HEK293 (cell line): Measurements from ENCODE around the gene DAGLB.

Experiments used
- HOXA7 ChIP-seq: sonication (generic); formaldehyde crosslinking; IDR thresholded peaks from 2 replicates; pipeline ENCODE4 v1.8.1; 2022; ENCODE audit warnings: missing genetic modification reagents, borderline replicate concordance
- PATZ1 ChIP-seq: fragments of 450-650 bp; formaldehyde crosslinking; IDR thresholded peaks from 2 replicates; pipeline ENCODE4 v1.5.1; 2016; ENCODE audit warnings: missing biosample characterization, missing genetic modification characterization
- PRDM1 ChIP-seq: fragments of 450-650 bp; formaldehyde crosslinking; IDR thresholded peaks from 2 replicates; pipeline ENCODE4; 2016; ENCODE audit warnings: missing biosample characterization, missing genetic modification characterization
- REPIN1 ChIP-seq: fragments of 450-650 bp; formaldehyde crosslinking; IDR thresholded peaks from 2 replicates; pipeline ENCODE4 v1.5.1; 2017; ENCODE audit warnings: missing biosample characterization, missing genetic modification characterization, low read depth
- SCRT1 ChIP-seq: fragments of 450-650 bp; formaldehyde crosslinking; IDR thresholded peaks from 2 replicates; pipeline ENCODE4 v1.5.1; 2016; ENCODE audit warnings: missing biosample characterization, missing genetic modification characterization, borderline replicate concordance
- SETDB1 ChIP-seq: IDR thresholded peaks from one replicate; pipeline ENCODE4 v1.6.1; 2017; ENCODE audit warnings: mild to moderate bottlenecking, low read length, moderate library complexity, mixed read lengths; ENCODE audit not compliant: insufficient read length
- SP2 ChIP-seq: fragments of 450-650 bp; formaldehyde crosslinking; IDR thresholded peaks from 2 replicates; pipeline ENCODE4 v1.5.1; 2016; ENCODE audit warnings: missing biosample characterization, missing genetic modification characterization
- TRIM28 ChIP-seq: IDR thresholded peaks from 2 replicates; pipeline ENCODE4 v1.6.1; 2011; ENCODE audit warnings: low read length, control low read depth, borderline replicate concordance
- ZBTB21 ChIP-seq: fragments of 450-650 bp; formaldehyde crosslinking; IDR thresholded peaks from 2 replicates; pipeline ENCODE4 v1.5.1; 2017; ENCODE audit warnings: missing biosample characterization, missing genetic modification characterization
- ZNF121 ChIP-seq: fragments of 450-650 bp; formaldehyde crosslinking; IDR thresholded peaks from 2 replicates; pipeline ENCODE4 v1.5.1; 2016; ENCODE audit warnings: missing biosample characterization, missing genetic modification characterization
- ZNF174 ChIP-seq: fragments of 450-650 bp; formaldehyde crosslinking; IDR thresholded peaks from 2 replicates; pipeline ENCODE4 v1.5.0; 2017; ENCODE audit warnings: missing biosample characterization, mild to moderate bottlenecking, missing genetic modification characterization
- ZNF211 ChIP-seq: fragments of 450-650 bp; formaldehyde crosslinking; IDR thresholded peaks from 2 replicates; pipeline ENCODE4 v1.5.1; 2016; ENCODE audit warnings: low read depth, missing biosample characterization, missing genetic modification characterization
- ZNF311 ChIP-seq: fragments of 450-650 bp; formaldehyde crosslinking; IDR thresholded peaks from 2 replicates; pipeline ENCODE4 v1.5.1; 2017; ENCODE audit warnings: missing biosample characterization, missing genetic modification characterization, borderline replicate concordance
- ZNF354C ChIP-seq: fragments of 450-650 bp; formaldehyde crosslinking; IDR thresholded peaks from 2 replicates; pipeline ENCODE4 v1.5.1; 2016; ENCODE audit warnings: missing biosample characterization, missing genetic modification characterization, low read depth, borderline replicate concordance
- ZNF426 ChIP-seq: fragments of 450-650 bp; formaldehyde crosslinking; IDR thresholded peaks from 2 replicates; pipeline ENCODE4 v1.5.1; 2017; ENCODE audit warnings: missing biosample characterization, missing genetic modification characterization, mild to moderate bottlenecking, inconsistent platforms, moderate library complexity
- ZNF501 ChIP-seq: fragments of 450-650 bp; formaldehyde crosslinking; IDR thresholded peaks from 2 replicates; pipeline ENCODE4 v1.5.1; 2016; ENCODE audit warnings: missing biosample characterization, missing genetic modification characterization
- ZNF544 ChIP-seq: fragments of 450-650 bp; formaldehyde crosslinking; IDR thresholded peaks from 2 replicates; pipeline ENCODE4 v1.5.0; 2017; ENCODE audit warnings: missing biosample characterization, missing genetic modification characterization
- ZNF626 ChIP-seq: fragments of 450-650 bp; sonication (Bioruptor Pico); formaldehyde crosslinking; IDR thresholded peaks from 2 replicates; pipeline ENCODE4 v1.5.1; 2018; ENCODE audit warnings: missing biosample characterization, missing genetic modification characterization, inconsistent platforms
- ZNF629 ChIP-seq: fragments of 450-650 bp; formaldehyde crosslinking; IDR thresholded peaks from 2 replicates; pipeline ENCODE4 v1.5.1; 2017; ENCODE audit warnings: missing biosample characterization, missing genetic modification characterization
- ZNF660 ChIP-seq: fragments of 450-650 bp; IDR thresholded peaks from 2 replicates; pipeline ENCODE4 v1.5.1; 2018; ENCODE audit warnings: missing biosample characterization, mild to moderate bottlenecking, missing genetic modification characterization
- ZNF692 ChIP-seq: fragments of 450-650 bp; formaldehyde crosslinking; IDR thresholded peaks from 2 replicates; pipeline ENCODE4 v1.5.1; 2016; ENCODE audit warnings: missing biosample characterization, missing genetic modification characterization
- ZNF707 ChIP-seq: fragments of 450-650 bp; formaldehyde crosslinking; IDR thresholded peaks from 2 replicates; pipeline ENCODE4 v1.5.1; 2016; ENCODE audit warnings: missing biosample characterization, missing genetic modification characterization
- ZNF777 ChIP-seq: fragments of 450-650 bp; formaldehyde crosslinking; IDR thresholded peaks from 2 replicates; pipeline ENCODE4 v1.5.1; 2017; ENCODE audit warnings: missing biosample characterization, missing genetic modification characterization, borderline replicate concordance
- ZSCAN18 ChIP-seq: fragments of 450-650 bp; formaldehyde crosslinking; IDR thresholded peaks from 2 replicates; pipeline ENCODE4 v1.5.1; 2016; ENCODE audit warnings: missing biosample characterization, missing genetic modification characterization
- TF ChIP-seq, protein P1 (sequence below): fragments of 450-650 bp; formaldehyde crosslinking; IDR thresholded peaks from 2 replicates; pipeline ENCODE4 v1.5.1; 2016; ENCODE audit warnings: missing biosample characterization, missing genetic modification characterization
- TF ChIP-seq, protein P2 (sequence below): fragments of 450-650 bp; formaldehyde crosslinking; IDR thresholded peaks from 2 replicates; pipeline ENCODE4 v1.5.1; 2016; ENCODE audit warnings: missing biosample characterization, missing genetic modification characterization
- TF ChIP-seq, protein P3 (sequence below): fragments of 450-650 bp; formaldehyde crosslinking; conservative IDR thresholded peaks from 2 replicates; pipeline ENCODE4 v1.5.1; 2016; ENCODE audit warnings: low read depth, missing biosample characterization, missing genetic modification characterization

Gene DAGLB

GRCh38 chr7:6385110-6385781, 62.5 kb downstream of the DAGLB start (continued):
- TF ChIP-seq ZNF692 (tag by site-specific recombination) = 0 out of 2 replicates have a peak, but pooled peaks have one; percentile 37
- TF ChIP-seq HOXA7 = no peak
- no peak for TF ChIP-seq ZNF211 (tag by site-specific recombination)
- peak; percentile 46; the same call in 1 of the 2 replicates for TF ChIP-seq TRIM28
- no peak for TF ChIP-seq ZNF426 (tag by site-specific recombination)
- TF ChIP-seq SETDB1 = no peak
- TF ChIP-seq, protein P1, sequence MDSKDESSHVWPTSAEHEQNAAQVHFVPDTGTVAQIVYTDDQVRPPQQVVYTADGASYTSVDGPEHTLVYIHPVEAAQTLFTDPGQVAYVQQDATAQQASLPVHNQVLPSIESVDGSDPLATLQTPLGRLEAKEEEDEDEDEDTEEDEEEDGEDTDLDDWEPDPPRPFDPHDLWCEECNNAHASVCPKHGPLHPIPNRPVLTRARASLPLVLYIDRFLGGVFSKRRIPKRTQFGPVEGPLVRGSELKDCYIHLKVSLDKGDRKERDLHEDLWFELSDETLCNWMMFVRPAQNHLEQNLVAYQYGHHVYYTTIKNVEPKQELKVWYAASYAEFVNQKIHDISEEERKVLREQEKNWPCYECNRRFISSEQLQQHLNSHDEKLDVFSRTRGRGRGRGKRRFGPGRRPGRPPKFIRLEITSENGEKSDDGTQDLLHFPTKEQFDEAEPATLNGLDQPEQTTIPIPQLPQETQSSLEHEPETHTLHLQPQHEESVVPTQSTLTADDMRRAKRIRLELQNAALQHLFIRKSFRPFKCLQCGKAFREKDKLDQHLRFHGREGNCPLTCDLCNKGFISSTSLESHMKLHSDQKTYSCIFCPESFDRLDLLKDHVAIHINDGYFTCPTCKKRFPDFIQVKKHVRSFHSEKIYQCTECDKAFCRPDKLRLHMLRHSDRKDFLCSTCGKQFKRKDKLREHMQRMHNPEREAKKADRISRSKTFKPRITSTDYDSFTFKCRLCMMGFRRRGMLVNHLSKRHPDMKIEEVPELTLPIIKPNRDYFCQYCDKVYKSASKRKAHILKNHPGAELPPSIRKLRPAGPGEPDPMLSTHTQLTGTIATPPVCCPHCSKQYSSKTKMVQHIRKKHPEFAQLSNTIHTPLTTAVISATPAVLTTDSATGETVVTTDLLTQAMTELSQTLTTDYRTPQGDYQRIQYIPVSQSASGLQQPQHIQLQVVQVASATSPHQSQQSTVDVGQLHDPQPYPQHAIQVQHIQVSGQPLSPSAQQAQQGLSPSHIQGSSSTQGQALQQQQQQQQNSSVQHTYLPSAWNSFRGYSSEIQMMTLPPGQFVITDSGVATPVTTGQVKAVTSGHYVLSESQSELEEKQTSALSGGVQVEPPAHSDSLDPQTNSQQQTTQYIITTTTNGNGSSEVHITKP = peak; percentile 81
- TF ChIP-seq SP2 (tag by site-specific recombination) = 0 out of 2 replicates have a peak, but pooled peaks have one; percentile 14
- no peak for TF ChIP-seq ZNF707 (tag by site-specific recombination)
- TF ChIP-seq ZBTB21 (tag by site-specific recombination) = peak; percentile 59
- no peak for TF ChIP-seq ZNF501 (tag by site-specific recombination)
- TF ChIP-seq ZSCAN18 (tag by site-specific recombination) = no peak
- TF ChIP-seq, protein P2, sequence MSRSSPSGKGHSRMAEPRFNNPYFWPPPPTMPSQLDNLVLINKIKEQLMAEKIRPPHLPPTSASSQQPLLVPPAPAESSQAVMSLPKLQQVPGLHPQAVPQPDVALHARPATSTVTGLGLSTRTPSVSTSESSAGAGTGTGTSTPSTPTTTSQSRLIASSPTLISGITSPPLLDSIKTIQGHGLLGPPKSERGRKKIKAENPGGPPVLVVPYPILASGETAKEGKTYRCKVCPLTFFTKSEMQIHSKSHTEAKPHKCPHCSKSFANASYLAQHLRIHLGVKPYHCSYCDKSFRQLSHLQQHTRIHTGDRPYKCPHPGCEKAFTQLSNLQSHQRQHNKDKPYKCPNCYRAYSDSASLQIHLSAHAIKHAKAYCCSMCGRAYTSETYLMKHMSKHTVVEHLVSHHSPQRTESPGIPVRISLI (tag by site-specific recombination) = no peak
- peak; percentile 86 for TF ChIP-seq PRDM1 (tag by site-specific recombination)
- TF ChIP-seq PATZ1 (tag by site-specific recombination) = no peak
- TF ChIP-seq, protein P3, sequence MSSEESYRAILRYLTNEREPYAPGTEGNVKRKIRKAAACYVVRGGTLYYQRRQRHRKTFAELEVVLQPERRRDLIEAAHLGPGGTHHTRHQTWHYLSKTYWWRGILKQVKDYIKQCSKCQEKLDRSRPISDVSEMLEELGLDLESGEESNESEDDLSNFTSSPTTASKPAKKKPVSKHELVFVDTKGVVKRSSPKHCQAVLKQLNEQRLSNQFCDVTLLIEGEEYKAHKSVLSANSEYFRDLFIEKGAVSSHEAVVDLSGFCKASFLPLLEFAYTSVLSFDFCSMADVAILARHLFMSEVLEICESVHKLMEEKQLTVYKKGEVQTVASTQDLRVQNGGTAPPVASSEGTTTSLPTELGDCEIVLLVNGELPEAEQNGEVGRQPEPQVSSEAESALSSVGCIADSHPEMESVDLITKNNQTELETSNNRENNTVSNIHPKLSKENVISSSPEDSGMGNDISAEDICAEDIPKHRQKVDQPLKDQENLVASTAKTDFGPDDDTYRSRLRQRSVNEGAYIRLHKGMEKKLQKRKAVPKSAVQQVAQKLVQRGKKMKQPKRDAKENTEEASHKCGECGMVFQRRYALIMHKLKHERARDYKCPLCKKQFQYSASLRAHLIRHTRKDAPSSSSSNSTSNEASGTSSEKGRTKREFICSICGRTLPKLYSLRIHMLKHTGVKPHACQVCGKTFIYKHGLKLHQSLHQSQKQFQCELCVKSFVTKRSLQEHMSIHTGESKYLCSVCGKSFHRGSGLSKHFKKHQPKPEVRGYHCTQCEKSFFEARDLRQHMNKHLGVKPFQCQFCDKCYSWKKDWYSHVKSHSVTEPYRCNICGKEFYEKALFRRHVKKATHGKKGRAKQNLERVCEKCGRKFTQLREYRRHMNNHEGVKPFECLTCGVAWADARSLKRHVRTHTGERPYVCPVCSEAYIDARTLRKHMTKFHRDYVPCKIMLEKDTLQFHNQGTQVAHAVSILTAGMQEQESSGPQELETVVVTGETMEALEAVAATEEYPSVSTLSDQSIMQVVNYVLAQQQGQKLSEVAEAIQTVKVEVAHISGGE = no peak
- TF ChIP-seq ZNF544 (tag by site-specific recombination) = no peak
- TF ChIP-seq REPIN1 (tag by site-specific recombination) = no peak
- TF ChIP-seq ZNF174 (tag by site-specific recombination) = no peak
- TF ChIP-seq ZNF660 (tag by site-specific recombination) = peak; percentile 90
- TF ChIP-seq ZNF311 (tag by site-specific recombination) = no peak
- TF ChIP-seq ZNF626 (tag by site-specific recombination) = no peak
- peak; percentile 87 for TF ChIP-seq ZNF629 (tag by site-specific recombination)
- TF ChIP-seq SCRT1 (tag by site-specific recombination) = peak; percentile 29; the same call in 1 of the 2 replicates
- no peak for TF ChIP-seq ZNF354C (tag by site-specific recombination)
- TF ChIP-seq ZNF121 (tag by site-specific recombination) = no peak
- TF ChIP-seq ZNF777 (tag by site-specific recombination) = no peak
